T-helper 1 cell treated with Interleukin-12 subunit alpha and Interleukin-12 subunit beta and Interleukin-4 antibody, amounts not matched to agents 30 μg/mL and 1 μg/mL, for 36 hours (primary cell): ENCODE measurements around the gene ALDH3B1.

Source experiments
- H3K27ac Mint-ChIP-seq: one replicate; pipeline ENCODE4 v1.8.0; 2021; ENCODE audit warnings: mild to moderate bottlenecking, mixed read lengths
- H3K27me3 Mint-ChIP-seq: one replicate; pipeline ENCODE4 v1.8.0; 2021; ENCODE audit warnings: low read depth, mixed read lengths
- H3K36me3 Mint-ChIP-seq: one replicate; pipeline ENCODE4 v1.8.0; 2021; ENCODE audit warnings: low read depth, mixed read lengths
- H3K4me1 Mint-ChIP-seq: one replicate; pipeline ENCODE4 v1.8.0; 2021; ENCODE audit warnings: low read depth, mixed read lengths
- H3K4me3 Mint-ChIP-seq: one replicate; pipeline ENCODE4 v1.8.0; 2021; ENCODE audit warnings: mild to moderate bottlenecking, moderate library complexity, mixed read lengths
- H3K9me3 Mint-ChIP-seq: one replicate; pipeline ENCODE4 v1.8.0; 2021; ENCODE audit warnings: mixed read lengths

Gene ALDH3B1

DNA sequence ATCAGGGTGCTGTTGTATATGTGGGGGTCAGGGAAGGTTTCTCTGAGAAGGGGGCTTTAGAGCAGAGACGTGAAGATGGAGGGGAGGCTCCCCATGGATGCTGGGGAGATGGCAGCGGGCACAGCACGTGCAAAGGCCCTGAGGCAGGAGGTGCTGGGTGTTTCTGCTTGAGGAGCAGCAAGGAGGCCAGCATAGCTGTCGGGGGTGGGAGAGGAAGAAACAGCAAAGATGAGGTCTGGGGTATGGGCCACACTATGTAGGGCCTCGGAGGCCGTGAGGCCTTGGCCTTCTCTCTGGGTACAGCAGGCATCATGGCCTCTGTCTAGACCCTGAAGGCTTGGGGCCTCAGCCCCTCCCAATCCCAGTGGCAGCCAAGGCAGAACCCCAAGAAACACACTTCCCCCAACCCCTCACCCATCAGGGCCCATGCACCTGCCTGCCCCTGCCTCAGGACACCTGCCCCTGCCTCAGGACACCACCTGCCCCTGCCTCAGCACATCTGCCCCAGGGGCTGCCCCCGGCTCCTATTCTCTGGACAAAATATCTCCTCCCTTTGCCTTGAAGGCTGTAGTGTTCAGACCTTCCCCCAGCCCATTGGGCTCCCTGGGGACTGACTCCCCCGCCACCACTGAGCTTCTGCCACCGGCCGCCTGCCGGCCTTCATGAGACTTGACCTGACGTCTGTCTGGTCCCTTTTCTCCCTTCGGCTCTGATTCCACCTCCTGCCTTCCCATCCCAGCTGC, 6.2 kb downstream of the ALDH3B1 start:
- Mint-ChIP-seq H3K27me3 (no peaks in the 10 kb centered on the region), H3K4me3 (no peak overlapping the region), H3K36me3 (no peaks in the 10 kb centered on the region), H3K27ac (no peak overlapping the region), H3K9me3 (no peaks in the 10 kb centered on the region), H3K4me1 (no peaks in the 10 kb centered on the region)

DNA sequence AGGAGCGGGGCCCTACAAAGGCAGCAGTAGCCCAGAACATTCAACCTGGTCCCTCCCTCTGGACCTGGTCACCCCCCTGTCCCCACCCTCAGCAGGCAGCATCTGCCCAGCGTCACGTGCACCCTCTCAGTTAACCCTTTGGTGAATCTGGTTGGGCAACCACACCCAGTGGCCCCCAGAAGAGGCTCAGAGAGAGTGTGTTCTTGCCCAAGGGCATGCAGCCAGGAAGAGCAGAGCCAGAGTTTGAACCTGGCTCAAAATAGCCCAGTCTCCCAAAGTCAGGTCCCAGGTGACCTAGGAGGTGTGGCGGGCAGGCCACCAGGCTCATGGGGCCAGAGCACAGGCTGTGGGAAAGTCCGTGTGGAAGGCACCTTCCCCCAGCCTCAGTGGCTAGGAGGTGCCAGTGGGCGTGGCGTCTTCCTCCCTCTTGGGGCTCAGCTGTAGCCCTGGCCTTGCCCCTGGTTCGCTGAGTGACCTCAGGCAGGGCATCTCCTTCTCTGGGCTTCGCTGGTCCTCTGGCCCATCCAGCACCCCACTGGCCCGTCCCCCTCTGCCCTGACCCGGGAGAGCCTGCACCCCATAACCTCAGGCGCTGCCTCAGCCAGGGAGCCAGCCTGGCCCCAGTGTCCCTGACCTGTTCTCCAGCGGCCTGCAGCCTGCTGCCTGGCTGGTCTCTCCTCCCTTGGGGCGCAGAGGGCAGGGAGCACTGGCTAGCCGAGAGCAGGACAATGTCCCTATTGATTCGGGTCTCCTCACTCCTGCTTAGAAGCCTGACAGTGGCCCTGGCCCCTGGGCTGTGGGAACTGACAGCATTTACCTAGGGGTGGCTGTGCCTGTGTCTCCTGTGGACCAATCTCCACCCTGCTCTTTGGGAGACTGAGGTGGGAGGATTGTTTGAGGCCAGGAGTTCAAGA, 7.0 kb downstream of the ALDH3B1 start:
- H3K4me3 Mint-ChIP-seq: no peak overlapping the region
- no peaks in the 10 kb centered on the region for H3K27me3 Mint-ChIP-seq
- H3K9me3 Mint-ChIP-seq: no peaks in the 10 kb centered on the region
- no peaks in the 10 kb centered on the region for H3K36me3 Mint-ChIP-seq
- no peak overlapping the region for H3K27ac Mint-ChIP-seq
- no peaks in the 10 kb centered on the region for H3K4me1 Mint-ChIP-seq

DNA sequence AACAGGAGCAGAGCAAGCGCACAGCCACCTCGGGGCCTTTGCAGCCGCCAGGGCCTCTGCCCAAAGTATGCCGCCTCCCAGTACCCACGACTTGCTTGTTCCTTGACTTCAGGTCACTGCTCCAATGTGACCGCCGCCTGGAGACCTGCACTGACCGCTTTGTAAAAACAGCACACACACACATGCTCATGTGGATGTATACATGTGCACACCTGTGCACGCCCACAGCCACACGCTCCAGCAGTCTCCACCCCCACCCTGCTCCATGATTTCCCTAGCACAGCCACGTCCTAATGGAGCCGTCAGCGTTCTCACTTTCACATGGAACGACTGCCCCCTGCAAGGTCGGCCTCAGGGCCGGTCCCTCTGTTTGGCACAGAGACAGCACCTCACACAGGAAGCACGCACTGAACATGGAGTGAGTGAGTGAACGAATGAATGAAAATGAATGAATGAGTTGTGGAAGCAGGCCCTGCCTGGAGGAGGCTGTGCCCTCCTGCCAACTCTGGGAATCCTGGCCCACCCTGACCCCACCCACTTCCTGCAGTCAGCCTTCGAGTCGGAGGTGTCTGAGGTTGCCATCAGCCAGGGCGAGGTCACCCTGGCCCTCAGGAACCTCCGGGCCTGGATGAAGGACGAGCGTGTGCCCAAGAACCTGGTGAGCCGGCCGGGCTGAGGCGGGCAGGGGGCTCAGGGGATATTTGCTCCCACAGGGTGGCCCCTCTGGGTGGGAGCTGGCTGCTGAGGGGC, 8.0 kb downstream of the ALDH3B1 start:
- H3K9me3 Mint-ChIP-seq: no peaks in the 10 kb centered on the region
- H3K27ac Mint-ChIP-seq: no peak overlapping the region
- H3K4me1 Mint-ChIP-seq: no peaks in the 10 kb centered on the region
- no peaks in the 10 kb centered on the region for H3K36me3 Mint-ChIP-seq
- H3K4me3 Mint-ChIP-seq: no peak overlapping the region
- no peaks in the 10 kb centered on the region for H3K27me3 Mint-ChIP-seq

DNA sequence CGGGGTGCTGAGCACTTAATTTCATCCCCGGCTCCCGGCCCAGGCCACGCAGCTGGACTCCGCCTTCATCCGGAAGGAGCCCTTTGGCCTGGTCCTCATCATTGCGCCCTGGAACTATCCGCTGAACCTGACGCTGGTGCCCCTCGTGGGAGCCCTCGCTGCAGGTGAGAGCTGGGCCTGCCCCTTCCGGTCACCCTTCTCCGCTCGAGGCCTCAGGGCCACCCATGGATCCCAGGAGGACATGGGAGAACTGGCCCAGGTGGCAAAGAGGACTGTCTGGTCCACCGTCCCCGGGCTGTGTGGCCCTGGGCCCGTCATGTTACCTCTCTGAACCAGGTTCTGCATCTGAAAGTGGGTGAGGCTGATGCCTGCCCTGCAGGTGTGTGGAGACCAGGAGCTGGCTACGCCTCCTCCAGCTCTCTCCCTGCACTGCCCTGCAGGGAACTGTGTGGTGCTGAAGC, 8.6 kb downstream of the ALDH3B1 start:
- Mint-ChIP-seq H3K4me3 (no peak overlapping the region), H3K4me1 (no peaks in the 10 kb centered on the region), H3K27me3 (no peaks in the 10 kb centered on the region), H3K27ac (no peak overlapping the region), H3K9me3 (no peaks in the 10 kb centered on the region), H3K36me3 (no peaks in the 10 kb centered on the region)

DNA sequence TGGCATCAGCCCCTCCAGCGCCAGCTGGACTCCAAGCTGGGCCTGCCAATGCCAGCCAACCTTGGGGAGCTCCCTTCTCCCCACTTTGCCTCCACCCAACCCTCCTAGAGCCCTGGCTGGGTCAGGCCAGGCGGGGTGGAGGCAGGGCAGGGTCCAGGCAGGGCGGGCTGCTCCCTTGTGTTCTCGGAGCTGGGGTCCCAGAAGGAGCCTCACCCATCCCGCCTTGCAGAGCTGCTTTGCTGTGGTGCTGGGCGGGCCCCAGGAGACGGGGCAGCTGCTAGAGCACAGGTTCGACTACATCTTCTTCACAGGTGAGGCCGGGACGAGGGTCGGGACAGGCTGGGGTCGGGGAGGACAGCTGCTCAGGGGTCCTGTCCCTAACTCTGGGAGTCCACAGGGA, 9.4 kb downstream of the ALDH3B1 start:
- Mint-ChIP-seq H3K9me3 (no peaks in the 10 kb centered on the region), H3K4me3 (no peak overlapping the region), H3K27ac (no peak overlapping the region), H3K4me1 (no peaks in the 10 kb centered on the region), H3K36me3 (no peaks in the 10 kb centered on the region), H3K27me3 (no peaks in the 10 kb centered on the region)

DNA sequence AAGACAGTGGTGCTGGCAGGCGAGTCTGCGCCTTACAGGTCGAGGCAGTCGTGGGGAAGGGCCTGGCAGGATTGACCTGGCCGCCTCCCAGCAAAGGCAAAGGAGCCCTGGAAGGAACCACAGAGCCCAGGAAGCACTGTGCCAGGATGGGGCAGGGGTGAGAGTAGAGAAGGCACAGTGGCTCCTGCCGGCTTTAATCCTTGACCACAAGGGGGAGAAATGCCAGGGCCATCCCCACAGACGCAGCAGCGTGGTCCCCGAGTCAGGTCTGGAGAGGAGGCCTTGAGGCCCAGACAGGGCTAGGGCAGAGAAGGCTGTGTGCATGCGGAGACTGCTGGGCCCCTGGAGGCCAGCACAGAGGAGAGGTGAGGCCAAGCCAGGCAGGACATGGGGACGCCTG, 10.4 kb downstream of the ALDH3B1 start:
- H3K4me1 Mint-ChIP-seq: peaks cover 3% of the 10 kb centered on the region
- H3K4me3 Mint-ChIP-seq: no peak overlapping the region
- H3K27me3 Mint-ChIP-seq: no peaks in the 10 kb centered on the region
- H3K9me3 Mint-ChIP-seq: no peaks in the 10 kb centered on the region
- no peak overlapping the region for H3K27ac Mint-ChIP-seq
- no peaks in the 10 kb centered on the region for H3K36me3 Mint-ChIP-seq

DNA sequence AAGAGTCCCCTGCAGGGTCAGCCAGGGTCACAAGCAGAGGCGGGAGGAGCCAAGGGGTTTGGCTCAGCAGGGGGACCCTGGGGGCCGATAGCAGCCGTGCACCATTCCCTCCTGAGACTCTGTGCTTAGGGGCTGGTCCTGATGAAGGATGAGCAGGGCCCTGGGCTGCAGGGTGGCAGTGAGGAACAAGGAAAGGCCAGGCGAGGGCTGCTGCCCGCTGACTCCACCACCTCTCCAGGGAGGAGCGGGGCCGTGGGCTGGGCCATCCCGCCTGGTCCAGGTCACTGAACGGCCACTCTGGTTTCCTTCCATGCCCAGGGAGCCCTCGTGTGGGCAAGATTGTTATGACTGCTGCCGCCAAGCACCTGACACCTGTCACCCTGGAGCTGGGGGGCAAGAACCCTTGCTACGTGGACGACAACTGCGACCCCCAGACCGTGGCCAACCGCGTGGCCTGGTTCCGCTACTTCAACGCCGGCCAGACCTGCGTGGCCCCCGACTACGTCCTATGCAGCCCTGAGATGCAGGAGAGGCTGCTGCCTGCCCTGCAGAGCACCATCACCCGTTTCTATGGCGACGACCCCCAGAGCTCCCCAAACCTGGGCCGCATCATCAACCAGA, 11.2 kb downstream of the ALDH3B1 start:
- H3K9me3 Mint-ChIP-seq: no peaks in the 10 kb centered on the region
- no peaks in the 10 kb centered on the region for H3K27me3 Mint-ChIP-seq
- H3K4me3 Mint-ChIP-seq: no peak overlapping the region
- no peaks in the 10 kb centered on the region for H3K36me3 Mint-ChIP-seq
- peaks cover 3% of the 10 kb centered on the region for H3K4me1 Mint-ChIP-seq
- no peak overlapping the region for H3K27ac Mint-ChIP-seq

DNA sequence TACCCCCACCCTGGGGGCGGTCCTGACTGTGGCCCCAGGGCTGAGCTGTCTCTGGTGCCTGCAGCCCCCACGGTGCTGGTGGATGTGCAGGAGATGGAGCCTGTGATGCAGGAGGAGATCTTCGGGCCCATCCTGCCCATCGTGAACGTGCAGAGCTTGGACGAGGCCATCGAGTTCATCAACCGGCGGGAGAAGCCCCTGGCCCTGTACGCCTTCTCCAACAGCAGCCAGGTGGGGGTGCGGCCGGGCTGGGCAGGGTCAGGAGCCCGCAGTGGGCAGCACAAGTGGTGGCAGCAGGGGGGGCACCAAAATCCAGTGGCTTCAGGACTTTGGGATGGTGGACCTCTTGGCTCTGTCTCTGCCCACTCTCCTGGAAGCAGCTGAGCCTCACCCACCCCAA, 12.4 kb downstream of the ALDH3B1 start:
- peaks cover 3% of the 10 kb centered on the region for H3K4me1 Mint-ChIP-seq
- H3K4me3 Mint-ChIP-seq: no peak overlapping the region
- no peaks in the 10 kb centered on the region for H3K27me3 Mint-ChIP-seq
- no peak overlapping the region for H3K27ac Mint-ChIP-seq
- H3K9me3 Mint-ChIP-seq: no peaks in the 10 kb centered on the region
- H3K36me3 Mint-ChIP-seq: no peaks in the 10 kb centered on the region

DNA sequence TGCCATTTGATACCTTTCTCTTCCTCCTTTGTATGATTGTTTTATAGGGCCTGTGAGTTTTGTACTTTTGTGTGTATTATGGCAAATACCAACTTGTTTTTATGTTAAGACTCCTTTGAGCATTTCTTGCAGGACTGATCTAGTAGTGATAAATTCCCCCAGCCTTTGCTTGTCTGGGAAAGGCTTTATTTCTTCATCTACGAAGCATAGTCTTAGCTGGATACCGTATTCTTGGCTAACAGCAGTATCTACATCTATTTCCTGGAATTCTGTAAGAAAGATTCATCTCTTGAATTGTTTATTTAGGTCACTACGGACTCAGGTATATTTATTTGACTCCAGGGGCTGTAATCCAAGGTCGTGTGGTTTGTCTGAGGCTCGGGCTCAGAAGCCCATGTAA, 14.4 kb downstream of the ALDH3B1 start:
- H3K4me3 Mint-ChIP-seq: no peak overlapping the region
- H3K27me3 Mint-ChIP-seq: no peaks in the 10 kb centered on the region
- peaks cover 9% of the 10 kb centered on the region for H3K4me1 Mint-ChIP-seq
- no peaks in the 10 kb centered on the region for H3K36me3 Mint-ChIP-seq
- H3K9me3 Mint-ChIP-seq: no peaks in the 10 kb centered on the region
- no peak overlapping the region for H3K27ac Mint-ChIP-seq

DNA sequence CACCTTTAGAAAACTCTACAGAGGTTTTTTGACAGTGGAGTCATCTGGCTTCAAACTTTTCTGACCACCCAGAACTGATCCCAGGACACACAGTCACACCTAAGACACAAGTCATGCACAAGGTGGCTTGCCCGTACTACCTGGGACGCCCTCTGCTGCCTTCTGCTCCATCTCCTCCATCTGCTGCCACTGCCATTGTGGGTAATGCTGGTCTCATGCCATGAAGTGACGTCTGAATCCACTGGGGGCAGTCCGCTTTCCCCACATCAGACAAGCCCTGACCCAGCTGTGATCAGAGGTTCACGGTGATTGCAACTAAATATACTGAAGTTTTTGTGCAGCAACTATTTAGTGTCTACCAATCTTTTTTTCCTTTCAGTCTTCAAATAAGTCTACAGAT, 14.9 kb downstream of the ALDH3B1 start:
- Mint-ChIP-seq H3K4me1 (peaks cover 11% of the 10 kb centered on the region), H3K4me3 (no peak overlapping the region), H3K27me3 (no peaks in the 10 kb centered on the region), H3K9me3 (no peaks in the 10 kb centered on the region), H3K36me3 (no peaks in the 10 kb centered on the region), H3K27ac (no peak overlapping the region)

DNA sequence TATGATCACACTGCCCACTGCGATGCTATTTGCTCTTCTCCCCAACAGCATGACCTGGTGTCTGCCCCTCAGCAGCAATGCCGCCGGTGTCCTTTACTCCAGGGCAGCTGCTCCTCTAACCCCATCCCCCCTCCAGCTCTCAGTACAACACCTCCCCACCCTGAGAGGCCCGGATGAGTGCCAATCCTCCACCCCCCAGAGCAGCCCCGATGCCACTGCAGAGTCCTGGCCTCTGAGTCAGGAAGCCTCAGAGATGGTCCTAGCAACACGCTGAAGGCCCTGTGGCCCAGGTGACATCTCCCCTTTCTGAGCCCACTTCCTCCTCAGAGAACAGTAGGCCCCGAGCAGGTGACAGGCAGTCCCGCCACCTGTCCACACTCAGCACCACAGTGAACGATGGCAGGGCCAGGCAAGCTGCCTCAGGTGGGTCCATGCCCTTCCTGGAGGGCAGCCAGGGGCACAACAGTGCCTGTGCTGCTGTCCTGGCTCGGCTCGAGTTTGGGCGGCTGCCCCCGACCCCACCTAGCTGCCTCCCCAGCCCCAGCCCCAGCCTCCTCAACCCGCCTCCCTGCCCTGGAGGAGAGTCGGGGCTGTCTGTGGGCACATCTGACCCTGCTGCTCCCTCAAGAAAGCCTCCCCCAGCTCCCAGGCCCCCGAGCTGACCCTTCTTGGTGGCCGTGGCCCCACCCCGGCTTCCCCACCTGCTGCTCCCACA, 16.4 kb downstream of the ALDH3B1 start:
- Mint-ChIP-seq H3K4me3 (no peak overlapping the region), H3K9me3 (no peaks in the 10 kb centered on the region), H3K27me3 (no peaks in the 10 kb centered on the region), H3K4me1 (peaks cover 16% of the 10 kb centered on the region), H3K36me3 (peaks cover under 1% of the 10 kb centered on the region), H3K27ac (no peak overlapping the region)

DNA sequence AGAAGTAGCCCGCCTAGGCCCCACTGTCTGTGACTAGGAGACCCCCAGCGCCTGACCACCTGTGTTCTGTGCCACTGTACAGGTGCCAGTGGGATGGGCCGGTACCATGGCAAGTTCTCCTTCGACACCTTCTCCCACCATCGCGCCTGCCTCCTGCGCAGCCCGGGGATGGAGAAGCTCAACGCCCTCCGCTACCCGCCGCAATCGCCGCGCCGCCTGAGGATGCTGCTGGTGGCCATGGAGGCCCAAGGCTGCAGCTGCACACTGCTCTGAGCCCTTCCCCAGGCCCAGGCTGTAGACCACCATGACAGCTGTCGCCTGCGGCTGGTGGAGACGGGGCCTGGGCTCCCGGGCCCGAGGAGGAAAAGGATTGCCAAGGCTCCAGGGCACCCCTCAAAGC, 17.5 kb downstream of the ALDH3B1 start:
- H3K4me3 Mint-ChIP-seq: no peak overlapping the region
- no peaks in the 10 kb centered on the region for H3K9me3 Mint-ChIP-seq
- H3K36me3 Mint-ChIP-seq: peaks cover 3% of the 10 kb centered on the region
- no peaks in the 10 kb centered on the region for H3K27me3 Mint-ChIP-seq
- peaks cover 19% of the 10 kb centered on the region for H3K4me1 Mint-ChIP-seq
- no peak overlapping the region for H3K27ac Mint-ChIP-seq

DNA sequence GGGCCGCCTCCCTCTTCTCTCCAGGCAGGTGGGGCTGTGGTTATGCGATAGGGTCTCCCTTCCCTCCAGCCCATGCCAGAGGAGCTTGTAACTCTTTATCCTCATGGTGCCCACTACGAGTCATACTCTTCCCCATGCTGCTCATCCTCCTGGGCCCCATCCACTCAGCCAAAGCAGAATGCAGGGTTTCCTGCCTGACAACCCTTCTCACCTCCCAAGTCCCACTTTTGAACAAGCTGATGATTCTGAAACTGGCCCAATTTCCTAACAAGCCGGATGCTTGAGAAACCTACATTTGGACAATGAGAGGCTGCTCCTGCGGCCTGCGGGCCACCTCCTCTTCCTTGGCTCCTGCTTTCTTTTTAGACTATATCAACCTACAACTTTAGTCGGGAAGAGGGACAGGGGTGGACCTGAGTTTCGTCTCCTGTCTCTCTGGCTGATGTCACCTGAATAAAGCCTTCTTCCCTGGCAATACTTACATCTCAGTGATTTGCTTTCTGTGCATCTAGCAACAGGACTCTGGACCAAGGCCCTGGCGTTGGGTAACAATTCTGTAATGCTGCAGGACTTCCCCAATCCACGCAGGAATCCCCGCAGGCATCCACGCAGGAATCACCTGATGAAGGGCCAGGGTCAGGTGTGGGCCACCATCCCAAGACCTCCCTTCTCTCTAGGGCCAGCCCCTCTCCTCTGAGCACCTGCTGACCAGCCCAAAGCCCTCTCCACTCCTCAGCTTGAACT, 18.8 kb downstream of the ALDH3B1 start:
- Mint-ChIP-seq H3K36me3 (peaks cover 6% of the 10 kb centered on the region), H3K9me3 (no peaks in the 10 kb centered on the region), H3K4me3 (peak overlapping the region; percentile 71), H3K27ac (peak overlapping the region; percentile 41), H3K27me3 (no peaks in the 10 kb centered on the region), H3K4me1 (peaks cover 19% of the 10 kb centered on the region)
